ENCODE data around the gene GTSF1L.

- TF ChIP-seq CTCF (conservative IDR thresholded peaks at IDR 0.05) (no peak), EZH2 (IDR thresholded peaks at IDR 0.05; ENCODE audit: low read depth) (no peak)
Observed at GRCh38 chr20:43766917-43767316, 40.1 kb upstream of the GTSF1L start.
